HL-60/S4 treated with phorbol 12-myristate 13-acetate at 8.2 ng/mL for 4 days and 3 days (cell line): Measurements from ENCODE around the gene BRMS1.

Experiments used
- in situ Hi-C: fragments of 300-500 bp; cut with MboI; formaldehyde crosslinking; loops from 2 replicates; pipeline ENCODE4 v1.15.0; 2022; ENCODE audit warnings: low sequenced_read_pairs

The BRMS1 gene

DNA sequence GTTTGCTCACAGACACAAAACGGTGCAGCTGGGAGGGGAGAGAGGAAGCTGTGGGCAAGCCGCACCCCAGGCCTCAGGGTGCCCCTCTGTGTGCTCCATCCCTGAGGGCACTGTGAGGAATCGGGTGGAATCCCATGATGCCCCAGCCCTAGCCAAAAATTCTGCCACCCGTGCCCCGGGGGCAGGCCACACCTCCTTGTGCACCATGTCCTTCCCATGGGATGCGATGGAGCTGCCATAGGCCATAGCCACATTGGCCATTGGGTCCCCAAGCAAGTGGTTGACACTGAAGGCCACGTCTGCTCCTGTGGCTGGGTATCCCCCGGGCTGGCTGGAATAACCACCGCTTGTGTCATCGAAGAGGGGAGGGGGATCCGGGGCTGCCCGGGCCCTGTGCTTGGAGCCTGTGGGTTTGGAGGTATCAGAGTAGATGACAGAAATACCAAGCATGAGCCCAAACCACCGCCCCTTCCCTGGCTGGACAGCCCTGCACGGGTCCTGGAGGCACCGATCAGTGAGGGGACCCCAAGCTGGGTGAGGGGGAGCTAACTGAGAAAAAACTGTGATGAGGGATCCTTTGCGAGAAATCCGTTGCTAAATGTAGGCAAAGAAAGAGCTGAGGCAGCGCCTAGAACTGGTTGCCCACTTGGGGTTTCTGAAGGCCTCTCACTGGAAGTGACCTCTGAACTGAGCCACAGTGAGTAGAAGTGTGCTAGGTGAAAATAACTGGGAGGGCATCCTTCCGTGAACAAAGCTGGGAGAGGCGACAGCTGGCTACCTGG lies 56.8 kb downstream of the BRMS1 start:
- in situ Hi-C loops: no loop called here
